K562 (cell line): Measurements from ENCODE around the gene COL21A1. TPM values are rescaled to one million over a fixed set of nuclear protein-coding genes. Genes with fewer than 3 reads are reported as not detected.

Source experiments
- ATAC-seq: fragments of 200-7000 bp; cut with Tn5 transposase; 3 replicates; pipeline ENCODE4 v1.9.1; 2020; ENCODE audit warnings: moderate library complexity
- BruUV-seq: library from RNA; stranded (reverse); fragments of 400-500 nt; replicated peaks from 2 replicates; lab custom pipeline; 2021; lab: Mats Ljungman, UMichigan
- CTCF ChIA-PET: fragments of 300-600 bp; formaldehyde crosslinking; extraction: SDS; loops from one replicate; lab custom pipeline; 2021; ENCODE audit warnings: low intra/inter-chr PET ratio; lab: Yijun Ruan, JAX
- POLR2A ChIA-PET: fragments of 300-600, 350-650 bp; sonication (Branson Sonifier 250); formaldehyde crosslinking; extraction: SDS; loops from one replicate; lab custom pipeline; 2021; ENCODE audit warnings: antibody characterized with exemption, inconsistent platforms; lab: Yijun Ruan, JAX
- DNase-seq, 4 experiments: peaks; one replicate each; pipeline versions ENCODE4 v3.0.0 to v3.0.0-alpha.2; 2011 to 2018; ENCODE audit warnings: low spot score in 3 of 4, mixed read lengths in 3 of 4; ENCODE audit errors: extremely low read depth in 1 of 4
- FAIRE-seq: peaks from 2 replicates; lab custom pipeline; 2011; peaks lifted over from hg19 to GRCh38; lab: Jason Lieb, UNC
- H2AFZ ChIP-seq: 2 replicates; pipeline ENCODE4 v1.6.0; 2011; ENCODE audit warnings: low read depth, low read length, control low read depth, inconsistent platforms
- H3K27ac ChIP-seq: fragments of 200-600 bp; 3 replicates; pipeline ENCODE4 v1.8.0; 2011; ENCODE audit warnings: low read depth, mild to moderate bottlenecking, control low read depth, inconsistent platforms, low read length, moderate library complexity, mixed read lengths; ENCODE audit errors: extremely low read depth
- H3K27me3 ChIP-seq, 2 experiments: fragments of 300-600 bp in 1 of 2; 2 replicates in 1 of 2; 3 replicates in 1 of 2; pipeline versions ENCODE4 v1.6.0 to v1.8.0; 2011; ENCODE audit warnings: inconsistent platforms in 2 of 2, low read length in 2 of 2, mild to moderate bottlenecking in 1 of 2, mixed read lengths in 1 of 2, moderate library complexity in 1 of 2; ENCODE audit not compliant: control insufficient read depth in 2 of 2, insufficient read depth in 2 of 2
- H3K36me3 ChIP-seq: fragments of 300-600 bp; 3 replicates; pipeline ENCODE4 v1.8.0; 2011; ENCODE audit warnings: mild to moderate bottlenecking, low read length, inconsistent platforms; ENCODE audit not compliant: control insufficient read depth, insufficient read depth
- H3K4me1 ChIP-seq, 2 experiments: fragments of 200-600 bp in 1 of 2; replicated peaks in 1 of 2; 2 replicates in 1 of 2; 3 replicates in 1 of 2; pipeline versions ENCODE4 v1.5.1 to v1.8.0; 2011; ENCODE audit warnings: inconsistent platforms in 2 of 2, low read length in 2 of 2, mild to moderate bottlenecking in 1 of 2, mixed read lengths in 1 of 2, moderate library complexity in 1 of 2; ENCODE audit not compliant: control insufficient read depth in 2 of 2, insufficient read depth in 2 of 2
- H3K4me2 ChIP-seq: 2 replicates; pipeline ENCODE4 v1.6.1; 2011; ENCODE audit warnings: low read length, control low read depth, inconsistent platforms, mixed read lengths; ENCODE audit not compliant: insufficient read depth
- H3K4me3 ChIP-seq: fragments of 200-600 bp; sonication (generic), shearing (Covaris generic); 2 replicates; pipeline ENCODE4 v1.5.1; 2016; ENCODE audit warnings: control low read depth, inconsistent platforms
- H3K79me2 ChIP-seq: fragments of 200-600 bp; 3 replicates; pipeline ENCODE4 v1.8.0; 2011; ENCODE audit warnings: low read length, inconsistent platforms; ENCODE audit not compliant: control insufficient read depth, insufficient read depth
- H3K9ac ChIP-seq, 2 experiments: 2 replicates each; pipeline versions ENCODE4 v1.6.0 to v1.6.1; 2011; ENCODE audit warnings: low read depth in 2 of 2, low read length in 2 of 2, control low read depth in 1 of 2, inconsistent platforms in 1 of 2, mild to moderate bottlenecking in 1 of 2, mixed read lengths in 1 of 2; ENCODE audit not compliant: insufficient read depth in 1 of 2
- H3K9me1 ChIP-seq: one replicate; pipeline ENCODE4 v1.6.0; 2011; ENCODE audit warnings: inconsistent platforms, mild to moderate bottlenecking, low read length, moderate library complexity; ENCODE audit not compliant: control insufficient read depth, insufficient read depth
- H3K9me3 ChIP-seq: replicated peaks from 2 replicates; pipeline ENCODE4 v1.5.1; 2011; ENCODE audit warnings: low read depth, low read length, inconsistent platforms; ENCODE audit not compliant: control insufficient read depth, insufficient read depth
- H4K20me1 ChIP-seq: replicated peaks from 2 replicates; pipeline ENCODE4 v1.6.1; 2011; ENCODE audit warnings: low read length, inconsistent platforms, mixed read lengths; ENCODE audit not compliant: control insufficient read depth, insufficient read depth
- ARHGAP35 ChIP-seq: fragments of 450-650 bp; IDR thresholded peaks from 2 replicates; pipeline ENCODE4 v1.6.1; 2018; ENCODE audit not compliant: partially characterized antibody
- HMG20A ChIP-seq: fragments of 450-650 bp; formaldehyde crosslinking; conservative IDR thresholded peaks from 2 replicates; pipeline ENCODE4 v1.4.0; 2020; ENCODE audit warnings: mild to moderate bottlenecking, mixed read lengths
- L3MBTL2 ChIP-seq: fragments of 450-650 bp; IDR thresholded peaks from 2 replicates; pipeline ENCODE4 v1.6.1; 2016; ENCODE audit warnings: mild to moderate bottlenecking, moderate library complexity
- MEF2D ChIP-seq: conservative IDR thresholded peaks from 2 replicates; pipeline ENCODE4 v1.6.1; 2016; ENCODE audit warnings: low read depth, missing genetic modification characterization, missing compliant biosample characterization
- NCOA2 ChIP-seq, 2 experiments: fragments of 450-650 bp; IDR thresholded peaks; 2 replicates each; pipeline ENCODE4 v1.6.1; 2018; ENCODE audit warnings: mild to moderate bottlenecking in 2 of 2, moderate library complexity in 1 of 2; ENCODE audit not compliant: partially characterized antibody in 2 of 2
- NFXL1 ChIP-seq: fragments of 450-650 bp; formaldehyde crosslinking; IDR thresholded peaks from 2 replicates; pipeline ENCODE4 v1.4.0; 2021; ENCODE audit warnings: mild to moderate bottlenecking
- NR4A1 ChIP-seq, 2 experiments: fragments of 250-450 bp in 1 of 2; fragments of 450-650 bp in 1 of 2; sonication (Bioruptor Pico) in 1 of 2; IDR thresholded peaks; 2 replicates each; pipeline versions ENCODE4 v1.4.0 to v1.6.1; 2016 to 2020; ENCODE audit warnings: mild to moderate bottlenecking in 2 of 2, missing compliant biosample characterization in 1 of 2, missing genetic modification characterization in 1 of 2, moderate library complexity in 1 of 2
- SLC30A9 ChIP-seq: fragments of 250-450 bp; sonication (Bioruptor Pico); IDR thresholded peaks from 2 replicates; pipeline ENCODE4 v1.8.0; 2022; ENCODE audit warnings: mild to moderate bottlenecking, moderate library complexity
- SRF ChIP-seq, 2 experiments: fragments of 250-450, 450-650 bp in 1 of 2; sonication (Bioruptor Pico) in 1 of 2; sonication (generic) in 1 of 2; formaldehyde crosslinking; IDR thresholded peaks; 2 replicates each; pipeline versions ENCODE4 v1.5.0 to v1.5.1; 2020 to 2022; ENCODE audit warnings: mild to moderate bottlenecking in 1 of 2, missing genetic modification reagents in 1 of 2
- ZNF263 ChIP-seq: sonication (generic); formaldehyde crosslinking; IDR thresholded peaks from 2 replicates; pipeline ENCODE4 v1.8.0; 2022; ENCODE audit warnings: mild to moderate bottlenecking, missing genetic modification reagents, borderline replicate concordance
- ZNF436 ChIP-seq: fragments of 250-450, 450-650 bp; sonication (Bioruptor Pico); formaldehyde crosslinking; IDR thresholded peaks from 2 replicates; pipeline ENCODE4 v1.7.0; 2020; ENCODE audit warnings: mild to moderate bottlenecking
- ZNF75A ChIP-seq: fragments of 450-650 bp; formaldehyde crosslinking; IDR thresholded peaks from 2 replicates; pipeline ENCODE4 v1.4.0; 2020; ENCODE audit warnings: mild to moderate bottlenecking
- in situ Hi-C: fragments of 300-500 bp; cut with MboI; formaldehyde crosslinking; loops from 4 replicates; pipeline ENCODE4 v1.15.0; 2018; ENCODE audit warnings: inconsistent platforms, mixed read lengths
- intact Hi-C: fragments of 100-400 bp; cut with micrococcal nuclease; formaldehyde crosslinking; loops from 2 replicates; pipeline ENCODE4 v1.14.2; 2022
- polyA plus RNA-seq, 8 experiments: library from polyadenylated mRNA; depleted of rRNA in 4 of 8; stranded (reverse) in 5 of 8; unstranded in 3 of 8; fragments of >200 nt; fragmentation: Nextera tagmentation in 2 of 8; fragmentation: Illumina TruSeq in 1 of 8; extraction: Ambion mirVana in 2 of 8; extraction: Trizol in 1 of 8; gene quantifications; 2 replicates each; pipeline versions ENCODE4 v1.2.1 to v1.2.3, GENCODE V29; 2011 to 2014; ENCODE audit warnings: inconsistent platforms in 1 of 8, missing spikeins in 1 of 8
- total RNA-seq, 7 experiments: library from RNA; depleted of rRNA in 6 of 7; stranded (reverse); fragments of >200 nt in 6 of 7; fragmentation: Illumina TruSeq in 2 of 7; extraction: Trizol in 2 of 7; gene quantifications; 2 replicates each; pipeline versions ENCODE4 v1.2.1 to v1.2.3, GENCODE V29; 2011 to 2021; ENCODE audit warnings: low replicate concordance in 1 of 7
- TF ChIP-seq, protein P1 (sequence below), 2 experiments: fragments of 450-650 bp; formaldehyde crosslinking in 1 of 2; IDR thresholded peaks; 2 replicates each; pipeline versions ENCODE4 v1.4.0 to v1.6.1; 2014 to 2020; ENCODE audit warnings: mild to moderate bottlenecking in 2 of 2, borderline replicate concordance in 1 of 2, low read depth in 1 of 2

Gene COL21A1
- total and polyA plus RNA-seq, 9 of the 15 experiments (the other 6 are each of a cell fraction or from before 2014, with no cell fraction given): 0.03 to 0.76 (median 0.25) TPM

GRCh38 chr6:56073761-56074160 lies 173.6 kb downstream of the COL21A1 start:
- Histone ChIP-seq H3K4me3 (no peak overlapping the region), H3K9ac (no peak overlapping the region), H2AFZ (no peak overlapping the region), H3K36me3 (no peaks in the 10 kb centered on the region), H3K4me1 (no peaks in the 10 kb centered on the region), H3K27me3 (no peaks in the 10 kb centered on the region), H3K4me2 (no peak overlapping the region), H3K27ac (no peak overlapping the region), H4K20me1 (no peaks in the 10 kb centered on the region), H3K9me1 (no peaks in the 10 kb centered on the region), H3K9me3 (no peaks in the 10 kb centered on the region), H3K79me2 (no peaks in the 10 kb centered on the region)
- in situ Hi-C loops (no loop called here), intact Hi-C loops (no loop called here)
- FAIRE-seq (no peak), DNase-seq (no peak), ATAC-seq (no peak)
- POLR2A ChIA-PET: no interaction called here
- no peak for TF ChIP-seq NFXL1
- no peak for TF ChIP-seq HMG20A
- TF ChIP-seq, protein P1, sequence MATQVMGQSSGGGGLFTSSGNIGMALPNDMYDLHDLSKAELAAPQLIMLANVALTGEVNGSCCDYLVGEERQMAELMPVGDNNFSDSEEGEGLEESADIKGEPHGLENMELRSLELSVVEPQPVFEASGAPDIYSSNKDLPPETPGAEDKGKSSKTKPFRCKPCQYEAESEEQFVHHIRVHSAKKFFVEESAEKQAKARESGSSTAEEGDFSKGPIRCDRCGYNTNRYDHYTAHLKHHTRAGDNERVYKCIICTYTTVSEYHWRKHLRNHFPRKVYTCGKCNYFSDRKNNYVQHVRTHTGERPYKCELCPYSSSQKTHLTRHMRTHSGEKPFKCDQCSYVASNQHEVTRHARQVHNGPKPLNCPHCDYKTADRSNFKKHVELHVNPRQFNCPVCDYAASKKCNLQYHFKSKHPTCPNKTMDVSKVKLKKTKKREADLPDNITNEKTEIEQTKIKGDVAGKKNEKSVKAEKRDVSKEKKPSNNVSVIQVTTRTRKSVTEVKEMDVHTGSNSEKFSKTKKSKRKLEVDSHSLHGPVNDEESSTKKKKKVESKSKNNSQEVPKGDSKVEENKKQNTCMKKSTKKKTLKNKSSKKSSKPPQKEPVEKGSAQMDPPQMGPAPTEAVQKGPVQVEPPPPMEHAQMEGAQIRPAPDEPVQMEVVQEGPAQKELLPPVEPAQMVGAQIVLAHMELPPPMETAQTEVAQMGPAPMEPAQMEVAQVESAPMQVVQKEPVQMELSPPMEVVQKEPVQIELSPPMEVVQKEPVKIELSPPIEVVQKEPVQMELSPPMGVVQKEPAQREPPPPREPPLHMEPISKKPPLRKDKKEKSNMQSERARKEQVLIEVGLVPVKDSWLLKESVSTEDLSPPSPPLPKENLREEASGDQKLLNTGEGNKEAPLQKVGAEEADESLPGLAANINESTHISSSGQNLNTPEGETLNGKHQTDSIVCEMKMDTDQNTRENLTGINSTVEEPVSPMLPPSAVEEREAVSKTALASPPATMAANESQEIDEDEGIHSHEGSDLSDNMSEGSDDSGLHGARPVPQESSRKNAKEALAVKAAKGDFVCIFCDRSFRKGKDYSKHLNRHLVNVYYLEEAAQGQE (IDR thresholded peaks at IDR 0.05; ENCODE audit: borderline replicate concordance): no peak
- TF ChIP-seq, protein P1 (CRISPR knock-in tag; IDR thresholded peaks at IDR 0.05; ENCODE audit: low read depth): no peak
- TF ChIP-seq NCOA2 (IDR thresholded peaks at IDR 0.05; ENCODE audit: partially characterized antibody in 2 of 2): no peak
- TF ChIP-seq L3MBTL2: no peak
- no peak for TF ChIP-seq ZNF263
- no peak for TF ChIP-seq ARHGAP35
- no peak for TF ChIP-seq NR4A1 (CRISPR knock-in tag; IDR thresholded peaks at IDR 0.05)
- no peak for TF ChIP-seq NR4A1 (tag; IDR thresholded peaks at IDR 0.05)
- no peak for TF ChIP-seq SLC30A9 (CRISPR knock-in tag)
- TF ChIP-seq MEF2D (tag): no peak
- TF ChIP-seq SRF (CRISPR knock-in tag; IDR thresholded peaks at IDR 0.05): no peak
- TF ChIP-seq ZNF75A: no peak
- TF ChIP-seq ZNF436 (CRISPR knock-in tag): no peak
- no TSS peak for BruUV-seq
- CTCF ChIA-PET: no interaction called here
